HG03196 (cell line): ENCODE data around the gene FGFR3.

ENCODE experiments used
- ATAC-seq: cut with Tn5 transposase; IDR thresholded peaks from one replicate; pipeline ENCODE4 v1.9.1; 2021; ENCODE audit not compliant: unreplicated experiment

The FGFR3 gene

GRCh38 chr4:1769692-1770091, 23.4 kb upstream of the FGFR3 start:
- no peak for ATAC-seq

GRCh38 chr4:1770245-1770644, 22.8 kb upstream of the FGFR3 start:
- ATAC-seq: no peak

GRCh38 chr4:1770791-1771231, 22.3 kb upstream of the FGFR3 start:
- ATAC-seq: no peak

GRCh38 chr4:1771555-1772305, 21.4 kb upstream of the FGFR3 start:
- ATAC-seq: no peak

GRCh38 chr4:1772853-1773538, 20.1 kb upstream of the FGFR3 start:
- no peak for ATAC-seq

GRCh38 chr4:1773754-1774153, 19.3 kb upstream of the FGFR3 start:
- no peak for ATAC-seq

GRCh38 chr4:1775731-1776500, 17.2 kb upstream of the FGFR3 start:
- ATAC-seq: no peak

- no peak for ATAC-seq
Measured at GRCh38 chr4:1776521-1777161, 16.5 kb upstream of the FGFR3 start.

- ATAC-seq: no peak
Measured at GRCh38 chr4:1777822-1778641, 15.1 kb upstream of the FGFR3 start.

GRCh38 chr4:1778642-1779392, 14.3 kb upstream of the FGFR3 start:
- ATAC-seq: no peak

GRCh38 chr4:1779588-1780382, 13.3 kb upstream of the FGFR3 start:
- no peak for ATAC-seq

- ATAC-seq: no peak
Measured at GRCh38 chr4:1780435-1780834, 12.7 kb upstream of the FGFR3 start.

GRCh38 chr4:1783015-1783414, 10.1 kb upstream of the FGFR3 start:
- ATAC-seq: no peak

- ATAC-seq: no peak
Measured at GRCh38 chr4:1783970-1784369, 9.1 kb upstream of the FGFR3 start.

GRCh38 chr4:1784395-1784788, 8.7 kb upstream of the FGFR3 start:
- ATAC-seq: no peak

GRCh38 chr4:1784789-1785591, 8.1 kb upstream of the FGFR3 start:
- ATAC-seq: no peak

- no peak for ATAC-seq
Measured at GRCh38 chr4:1785592-1785991, 7.5 kb upstream of the FGFR3 start.
